Adrenal gland (tissue), 5 donors: Measurements from ENCODE around the gene TMCC3.

Experiments used
- CTCF ChIP-seq, 6 experiments: fragments of 450-650 bp in 4 of 6; fragments of 200-600 bp in 2 of 6; sonication (generic) in 1 of 6; IDR thresholded peaks; 1 replicate in 5 of 6; 2 replicates in 1 of 6; pipeline versions ENCODE4 v1.5.1 to v1.8.0; 2016 to 2021; ENCODE audit warnings: antibody characterized with exemption in 6 of 6, mild to moderate bottlenecking in 2 of 6, moderate library complexity in 1 of 6
- POLR2A ChIP-seq, 2 donors: fragments of 450-650 bp; IDR thresholded peaks; one replicate each; pipeline ENCODE4 v1.6.1; 2017; ENCODE audit warnings: antibody characterized with exemption in 2 of 2, mild to moderate bottlenecking in 2 of 2, moderate library complexity in 1 of 2
- donor health status: DM: no; HTN: no; CAD: no.

GRCh38 chr12:94558612-94559011 is 91.7 kb downstream of the TMCC3 start:
- no peak for TF ChIP-seq POLR2A (IDR thresholded peaks at IDR 0.05)
- no peak for TF ChIP-seq CTCF (IDR thresholded peaks at IDR 0.05)
